Ureter (tissue), 1 donor: ENCODE data around the gene FLAD1. TPM values are rescaled to one million over a fixed set of nuclear protein-coding genes. Genes with fewer than 3 reads are reported as not detected.
A peak's percentile ranks its signal among the peaks of the same experiment; 100 is the strongest.

Source experiments
- DNase-seq: peaks from one replicate; pipeline ENCODE4 v3.0.0-alpha.2; 2020; ENCODE audit warnings: low spot score
- total RNA-seq: library from RNA; stranded (reverse); gene quantifications from one replicate; pipeline ENCODE4 v1.2.4, GENCODE V29; 2023
- donor health status: DM: yes; HTN: yes; CAD: no.

The FLAD1 gene
- total RNA-seq, 1 donor from 2014 or later, result 48.3 TPM

GRCh38 chr1:154988058-154988954, 5.2 kb downstream of the FLAD1 start:
- no peak for DNase-seq

DNA sequence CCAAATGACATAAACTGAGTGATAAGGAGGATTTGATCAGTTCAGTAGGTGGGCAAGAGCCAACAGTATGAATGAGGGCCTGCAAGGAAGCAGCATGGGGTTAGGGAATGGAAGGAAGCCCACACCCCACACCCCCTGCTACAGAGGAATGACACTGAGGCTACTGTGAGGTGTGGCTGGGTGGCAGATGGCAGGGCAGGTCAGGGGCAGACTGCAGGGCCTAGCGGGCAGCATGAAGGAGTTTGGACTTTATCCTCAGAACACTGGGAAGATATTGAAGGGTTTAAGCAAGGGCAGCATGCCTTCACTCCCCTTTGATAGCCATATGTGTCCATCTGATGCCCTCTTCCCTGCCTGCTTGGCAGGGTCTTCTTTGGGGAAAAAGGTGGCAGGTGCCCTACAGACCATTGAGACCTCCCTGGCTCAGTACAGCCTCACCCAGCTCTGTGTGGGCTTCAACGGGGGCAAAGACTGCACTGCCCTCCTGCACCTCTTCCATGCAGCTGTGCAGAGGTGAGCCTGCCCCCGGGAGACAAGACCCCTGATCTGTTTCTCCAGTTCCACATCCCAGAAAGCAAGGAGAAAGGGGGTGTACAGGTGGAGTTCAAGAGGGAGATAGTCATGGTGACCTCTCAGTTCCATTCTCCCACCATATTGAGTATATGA, 6.2 kb downstream of the FLAD1 start:
- DNase-seq, result no peak

GRCh38 chr1:154990276-154990675, 7.1 kb downstream of the FLAD1 start:
- no peak for DNase-seq

DNA sequence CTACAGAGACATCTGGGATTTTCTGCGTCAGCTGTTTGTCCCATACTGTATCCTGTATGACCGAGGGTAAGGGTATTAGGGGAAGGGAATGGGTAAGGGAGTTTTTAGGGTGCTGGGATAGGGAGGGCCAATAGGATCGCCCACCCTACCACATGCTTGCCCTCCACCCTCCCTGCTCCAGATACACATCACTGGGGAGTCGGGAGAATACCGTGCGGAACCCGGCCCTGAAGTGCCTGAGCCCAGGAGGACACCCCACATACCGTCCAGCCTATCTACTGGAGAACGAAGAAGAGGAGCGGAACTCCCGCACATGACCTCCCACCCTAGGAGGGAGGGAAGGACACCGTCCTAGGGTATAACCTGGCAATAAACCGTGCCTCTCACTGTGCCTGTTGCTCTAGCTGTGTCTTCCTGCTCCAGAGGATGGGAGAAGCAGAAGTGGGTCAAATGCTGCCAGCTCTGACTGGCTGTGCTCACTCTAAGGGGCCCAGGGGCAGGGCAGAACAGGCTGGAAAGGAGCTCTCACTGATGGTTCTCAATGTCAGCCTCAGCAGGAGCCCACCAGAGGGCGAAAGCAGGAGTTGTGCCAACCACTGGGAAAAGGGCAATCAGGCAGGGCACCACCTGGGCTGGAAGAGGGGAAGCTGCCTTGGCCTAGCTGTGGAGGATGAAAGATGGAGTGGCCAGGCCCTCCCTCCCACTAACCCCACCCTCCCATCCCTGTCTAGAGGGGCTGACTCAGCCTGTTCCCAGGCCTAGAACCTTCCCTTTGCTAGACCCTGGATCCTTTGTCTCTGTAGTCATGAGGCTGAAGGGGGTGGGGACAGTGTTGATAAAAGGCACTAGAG, 9.8 kb downstream of the FLAD1 start:
- DNase-seq, result no peak

GRCh38 chr1:154993572-154994268, 10.6 kb downstream of the FLAD1 start, which contains the start of gene LENEP:
Gene LENEP, plus strand, starts transcription at chr1:154993586. Its CDS starts 22 bp downstream, at chr1:154993608.
- no peak for DNase-seq

GRCh38 chr1:154994269-154994587, 11.1 kb downstream of the FLAD1 start:
- DNase-seq, result no peak

- DNase-seq, result no peak
These were observed 11.4 kb downstream of the FLAD1 start for GRCh38 chr1:154994591-154994990.

- DNase-seq, result peak; percentile 58
These were observed 12.3 kb downstream of the FLAD1 start for GRCh38 chr1:154995301-154995983.

- DNase-seq, result no peak
These were observed 14.0 kb downstream of the FLAD1 start for GRCh38 chr1:154996966-154997701.

DNA sequence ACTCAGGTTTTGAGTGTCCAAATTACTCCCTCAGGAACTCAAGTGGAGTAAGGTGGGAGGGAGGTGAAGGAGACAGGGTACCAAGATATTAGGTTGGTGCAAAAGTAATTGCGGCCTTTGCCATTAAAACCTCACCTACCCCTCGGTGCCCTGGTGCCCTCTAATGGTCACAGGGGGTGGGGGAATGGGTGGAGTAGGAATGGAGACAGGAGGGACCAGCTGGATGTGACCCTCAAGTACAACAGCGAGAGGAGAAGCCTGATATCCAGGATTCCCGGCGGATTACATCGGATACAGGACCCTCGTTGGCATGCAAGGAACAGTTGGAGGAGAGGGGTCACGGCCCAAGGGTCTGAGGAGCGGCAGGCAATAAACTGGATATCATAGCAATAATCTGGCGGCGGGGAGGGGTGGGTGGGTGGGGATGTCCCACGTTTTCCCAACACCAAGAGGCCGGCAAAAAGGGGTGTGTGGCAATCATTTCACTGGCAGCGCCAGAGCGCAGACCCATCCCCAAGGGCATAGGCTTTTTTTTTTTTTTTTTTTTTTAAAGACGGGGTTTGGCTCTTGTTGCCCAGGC, 15.1 kb downstream of the FLAD1 start:
- DNase-seq, result no peak

- DNase-seq, result peak; percentile 71
These were observed 15.8 kb downstream of the FLAD1 start for GRCh38 chr1:154998818-154999570.

GRCh38 chr1:154999571-155000410, 16.6 kb downstream of the FLAD1 start:
- DNase-seq, result peak; percentile 64

DNA sequence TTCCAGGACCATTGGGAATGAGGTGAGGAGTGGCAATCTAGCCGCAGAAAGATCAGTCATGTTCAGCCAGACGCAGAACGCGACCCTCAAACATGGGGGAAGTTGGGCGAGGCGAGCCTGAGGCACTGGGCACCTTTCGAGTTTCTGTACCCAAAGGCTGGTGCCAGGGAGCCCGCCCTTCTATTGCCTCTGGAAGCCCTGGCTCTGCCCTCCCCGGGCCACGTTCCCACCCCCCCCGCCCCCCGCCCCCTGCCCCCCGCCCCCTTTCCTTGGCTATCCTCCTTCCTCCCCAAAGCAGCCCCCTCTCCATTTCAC, 17.2 kb downstream of the FLAD1 start:
- DNase-seq, result no peak

DNA sequence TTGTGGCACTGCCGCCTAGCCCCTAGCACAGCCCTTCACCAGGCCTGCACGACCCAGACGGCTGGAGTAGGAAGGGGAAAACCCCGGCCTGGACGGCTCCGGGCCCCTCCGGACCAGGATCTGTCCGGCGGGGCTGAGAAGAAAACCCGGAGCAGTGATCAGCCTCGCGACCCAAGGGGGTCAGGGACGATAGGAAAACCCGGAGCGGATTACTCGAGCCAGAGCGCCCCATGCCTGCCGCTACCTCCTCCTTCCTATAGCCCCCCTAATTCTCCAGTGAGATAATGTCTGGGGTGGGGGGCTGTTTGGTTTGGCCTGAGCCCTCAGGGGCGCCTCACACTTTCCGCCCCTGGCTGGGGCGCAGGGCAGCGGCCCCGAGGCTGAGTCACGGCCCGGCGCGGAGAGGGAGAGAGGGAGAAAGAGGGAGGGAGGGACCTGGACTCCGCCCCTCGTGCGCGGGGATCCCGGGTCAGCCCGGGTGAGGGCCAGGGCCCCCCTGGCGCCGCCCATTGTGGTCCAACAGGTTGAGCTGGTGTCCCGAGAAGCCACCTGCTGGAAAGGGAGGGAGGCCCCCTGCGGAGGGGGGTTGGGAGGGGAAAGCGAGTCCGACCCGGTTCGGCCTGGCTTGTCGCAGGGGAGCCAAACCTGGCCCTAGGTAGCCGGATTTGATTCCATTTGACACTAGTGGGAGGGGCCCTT, 17.7 kb downstream of the FLAD1 start:
- peak; percentile 97 for DNase-seq

DNA sequence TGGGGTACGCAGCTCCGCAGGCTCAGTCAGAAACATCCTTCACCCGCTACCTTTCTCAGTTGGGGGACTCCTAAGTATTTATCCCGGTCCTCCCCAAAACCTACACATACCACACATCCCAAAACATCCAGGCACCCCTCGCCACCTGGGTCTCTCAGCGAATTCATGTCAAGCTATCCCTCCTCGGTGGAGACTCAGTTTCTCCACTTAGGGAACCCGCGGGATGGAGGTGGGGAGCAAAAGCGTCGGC, 18.2 kb downstream of the FLAD1 start:
- DNase-seq, result no peak

DNA sequence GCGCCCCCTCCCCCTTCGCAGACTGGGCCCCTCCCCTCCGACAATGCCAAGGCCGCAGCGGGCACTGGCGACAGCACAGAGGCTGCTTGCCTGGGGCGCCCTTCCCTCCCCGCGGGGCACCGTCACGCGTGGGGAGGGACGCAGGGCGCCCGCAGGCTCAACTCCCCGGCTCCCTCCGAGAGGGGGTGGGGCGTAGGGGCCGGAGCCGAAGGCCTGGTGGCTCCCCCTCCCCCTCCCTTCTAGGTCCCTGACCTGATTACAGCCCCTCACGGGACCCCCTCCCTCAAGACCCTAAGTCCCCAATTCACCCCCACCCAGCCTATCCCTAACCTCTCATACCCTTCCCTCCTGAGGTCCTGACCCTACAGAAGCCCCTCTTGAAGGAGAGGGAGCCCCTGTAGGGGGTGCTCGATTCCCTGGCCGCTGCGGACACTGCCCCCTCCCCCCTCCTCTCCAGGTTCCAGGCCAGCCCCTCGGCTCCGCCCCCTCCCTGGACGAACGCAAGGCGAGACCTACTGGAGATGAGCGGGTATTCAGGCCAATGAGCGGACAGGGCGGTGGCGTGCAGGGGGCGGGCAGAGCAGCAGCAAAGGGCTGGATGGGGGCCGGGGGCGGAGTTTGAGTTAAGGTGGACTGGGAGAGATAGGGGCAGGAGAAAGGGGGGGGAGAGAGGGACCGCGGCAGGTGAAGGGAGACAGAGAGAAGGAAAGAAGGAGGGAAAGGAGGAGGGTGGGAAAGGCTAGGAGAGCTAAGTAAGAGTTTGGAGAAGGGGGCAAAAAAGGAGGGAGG, 18.7 kb downstream of the FLAD1 start:
- DNase-seq, result peak; percentile 100
